ENCODE data around the gene DYRK2. TPM values are rescaled to one million over a fixed set of nuclear protein-coding genes. Genes with fewer than 3 reads are reported as not detected.

DYRK2 gene
- total and polyA plus RNA-seq, 10 of the 15 experiments (the other 5 are each of a cell fraction or from before 2014, with no cell fraction given), result 3.1 to 35.9 (median 12.2) TPM

DNA sequence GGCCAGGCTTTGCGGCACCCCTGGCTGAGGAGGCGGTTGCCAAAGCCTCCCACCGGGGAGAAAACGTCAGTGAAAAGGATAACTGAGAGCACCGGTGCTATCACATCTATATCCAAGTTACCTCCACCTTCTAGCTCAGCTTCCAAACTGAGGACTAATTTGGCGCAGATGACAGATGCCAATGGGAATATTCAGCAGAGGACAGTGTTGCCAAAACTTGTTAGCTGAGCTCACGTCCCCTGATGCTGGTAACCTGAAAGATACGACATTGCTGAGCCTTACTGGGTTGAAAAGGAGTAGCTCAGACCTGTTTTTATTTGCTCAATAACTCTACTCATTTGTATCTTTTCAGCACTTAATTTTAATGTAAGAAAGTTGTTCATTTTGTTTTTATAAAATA lies 9.9 kb downstream of the DYRK2 start:
- H3K36me3 ChIP-seq (ENCODE audit: control insufficient read depth in 2 of 2, insufficient read depth in 2 of 2, low read length in 1 of 2), result peaks cover 3 to 15% of the 10 kb centered on the region in 2 experiments; a peak in 3 of 4 replicates
- ChIA-PET SMC1A (ENCODE audit: uncharacterized antibody, unreplicated experiment) (no interaction called here), RAD21 (ENCODE audit: unreplicated experiment) (interaction anchor here (1.1 kb wide), 1 partner anchor 13 kb away, joined by 3 read pairs; no protein-coding TSS in a partner anchor), POLR2A (interaction anchor here (1.0 kb wide), 1 partner anchor 27 kb away, joined by 4 read pairs; no protein-coding TSS in a partner anchor), CTCF (interaction anchor here (1.2 kb wide), 1 partner anchor 330 kb away, joined by 3 read pairs; no protein-coding TSS in a partner anchor)
- no peak overlapping the region for H2AFZ ChIP-seq (ENCODE audit: control insufficient read depth, low read depth, low read length)
- no peak for DNase-seq (ENCODE audit: low read depth, low spot score)
- peaks cover 3% of the 10 kb centered on the region; the same call in 1 of the 2 replicates for H4K20me1 ChIP-seq (ENCODE audit: control insufficient read depth, insufficient read depth)
- ATAC-seq, result no peak
- peaks cover 43% of the 10 kb centered on the region for H3K79me2 ChIP-seq (ENCODE audit: control insufficient read depth, insufficient read depth, low read length)
- H3K4me1 ChIP-seq (ENCODE audit: control insufficient read depth, insufficient read depth, low read length), result no peaks in the 10 kb centered on the region
- intact Hi-C loops (cut with micrococcal nuclease; ENCODE audit: unreplicated experiment), result loop anchor here (10.0 kb wide), 1 partner anchor 304 kb away; no protein-coding TSS in a partner anchor
- no peak for FAIRE-seq
- H3K27me3 ChIP-seq (replicated peaks in 1 of 2; ENCODE audit: control insufficient read depth in 2 of 2, insufficient read depth in 2 of 2, low read length in 1 of 2), result no peaks in the 10 kb centered on the region
- no peak for TF ChIP-seq SIX5 (IDR thresholded peaks at IDR 0.05; ENCODE audit: low read depth, low read length, severe bottlenecking)
- peak; percentile 8; the same call in 1 of the 2 replicates for TF ChIP-seq POLR2A (IDR thresholded peaks at IDR 0.05; ENCODE audit: low read depth, low read length)
- WGBS (ENCODE audit: insufficient coverage, insufficient replicate concordance, low lambda C conversion rate, missing lambda C conversion rate), result 97% methylated on average over 8 of the region's 8 CpGs
- no peak overlapping the region for H3K4me3 ChIP-seq
- H3K9ac ChIP-seq (ENCODE audit: control insufficient read depth, insufficient read depth, low read length), result no peak overlapping the region
- H3K27ac ChIP-seq (ENCODE audit: control insufficient read depth, insufficient read depth), result no peak overlapping the region
- H3K9me3 ChIP-seq (replicated peaks; ENCODE audit: control insufficient read depth, insufficient read depth, low read length), result no peaks in the 10 kb centered on the region
- no peak overlapping the region for H3K4me2 ChIP-seq (ENCODE audit: control insufficient read depth, insufficient read depth)
- in situ Hi-C loops (cut with MboI), result no loop called here
- BruUV-seq (replicated peaks), result no TSS peak

DNA sequence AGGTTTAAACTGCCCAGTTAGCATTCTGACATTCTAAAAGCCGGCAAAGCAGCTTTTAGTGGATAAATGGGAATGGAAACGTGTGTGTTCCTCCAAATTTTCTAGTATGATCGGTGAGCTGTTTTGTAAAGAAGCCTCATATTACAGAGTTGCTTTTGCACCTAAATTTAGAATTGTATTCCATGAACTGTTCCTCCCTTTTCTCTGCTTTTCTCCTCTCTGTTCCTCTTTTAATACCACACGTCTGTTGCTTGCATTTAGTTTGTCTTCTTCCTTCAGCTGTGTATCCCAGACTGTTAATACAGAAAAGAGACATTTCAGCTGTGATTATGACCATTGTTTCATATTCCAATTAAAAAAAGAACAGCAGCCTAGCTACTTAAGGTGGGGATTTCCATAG lies 10.7 kb downstream of the DYRK2 start:
- WGBS (ENCODE audit: insufficient coverage, insufficient replicate concordance, low lambda C conversion rate, missing lambda C conversion rate), result 93% methylated on average over 4 of the region's 4 CpGs
- no peak overlapping the region for H3K4me3 ChIP-seq
- ChIA-PET SMC1A (ENCODE audit: uncharacterized antibody, unreplicated experiment) (no interaction called here), CTCF (interaction anchor here (1.2 kb wide), 1 partner anchor 329 kb away, joined by 3 read pairs; no protein-coding TSS in a partner anchor), POLR2A (no interaction called here), RAD21 (ENCODE audit: unreplicated experiment) (interaction anchor here (1.1 kb wide), 1 partner anchor 13 kb away, joined by 3 read pairs; no protein-coding TSS in a partner anchor)
- H3K36me3 ChIP-seq (ENCODE audit: control insufficient read depth in 2 of 2, insufficient read depth in 2 of 2, low read length in 1 of 2), result peaks cover 3 to 15% of the 10 kb centered on the region in 2 experiments; a peak in 3 of 4 replicates
- H2AFZ ChIP-seq (ENCODE audit: control insufficient read depth, low read depth, low read length), result no peak overlapping the region
- DNase-seq (ENCODE audit: low read depth, low spot score), result no peak
- ATAC-seq, result no peak
- no peak for TF ChIP-seq RFX5 (IDR thresholded peaks at IDR 0.05; ENCODE audit: low read depth, low read length)
- peak; percentile 9; the same call in 1 of the 2 replicates for TF ChIP-seq SPI1 (IDR thresholded peaks at IDR 0.05; ENCODE audit: borderline replicate concordance, insufficient read depth, low read depth, low read length)
- TF ChIP-seq, protein P1, sequence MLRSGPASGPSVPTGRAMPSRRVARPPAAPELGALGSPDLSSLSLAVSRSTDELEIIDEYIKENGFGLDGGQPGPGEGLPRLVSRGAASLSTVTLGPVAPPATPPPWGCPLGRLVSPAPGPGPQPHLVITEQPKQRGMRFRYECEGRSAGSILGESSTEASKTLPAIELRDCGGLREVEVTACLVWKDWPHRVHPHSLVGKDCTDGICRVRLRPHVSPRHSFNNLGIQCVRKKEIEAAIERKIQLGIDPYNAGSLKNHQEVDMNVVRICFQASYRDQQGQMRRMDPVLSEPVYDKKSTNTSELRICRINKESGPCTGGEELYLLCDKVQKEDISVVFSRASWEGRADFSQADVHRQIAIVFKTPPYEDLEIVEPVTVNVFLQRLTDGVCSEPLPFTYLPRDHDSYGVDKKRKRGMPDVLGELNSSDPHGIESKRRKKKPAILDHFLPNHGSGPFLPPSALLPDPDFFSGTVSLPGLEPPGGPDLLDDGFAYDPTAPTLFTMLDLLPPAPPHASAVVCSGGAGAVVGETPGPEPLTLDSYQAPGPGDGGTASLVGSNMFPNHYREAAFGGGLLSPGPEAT (IDR thresholded peaks at IDR 0.05; ENCODE audit: low read depth), result no peak
- TF ChIP-seq, protein P2, sequence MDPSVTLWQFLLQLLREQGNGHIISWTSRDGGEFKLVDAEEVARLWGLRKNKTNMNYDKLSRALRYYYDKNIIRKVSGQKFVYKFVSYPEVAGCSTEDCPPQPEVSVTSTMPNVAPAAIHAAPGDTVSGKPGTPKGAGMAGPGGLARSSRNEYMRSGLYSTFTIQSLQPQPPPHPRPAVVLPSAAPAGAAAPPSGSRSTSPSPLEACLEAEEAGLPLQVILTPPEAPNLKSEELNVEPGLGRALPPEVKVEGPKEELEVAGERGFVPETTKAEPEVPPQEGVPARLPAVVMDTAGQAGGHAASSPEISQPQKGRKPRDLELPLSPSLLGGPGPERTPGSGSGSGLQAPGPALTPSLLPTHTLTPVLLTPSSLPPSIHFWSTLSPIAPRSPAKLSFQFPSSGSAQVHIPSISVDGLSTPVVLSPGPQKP (IDR thresholded peaks at IDR 0.05; ENCODE audit: low read depth, low read length), result no peak
- TF ChIP-seq CEBPB (IDR thresholded peaks at IDR 0.05; ENCODE audit: borderline replicate concordance in 1 of 2, low read depth in 2 of 2, low read length in 2 of 2), result no peak
- TF ChIP-seq MTA2 (IDR thresholded peaks at IDR 0.05; ENCODE audit: low read depth), result no peak
- no peak for TF ChIP-seq EZH2 (IDR thresholded peaks at IDR 0.05; ENCODE audit: borderline replicate concordance, control insufficient read depth, low read depth, low read length)
- no peak for TF ChIP-seq CBX3 (IDR thresholded peaks at IDR 0.05; ENCODE audit: borderline replicate concordance, low read depth)
- no TSS peak for BruUV-seq (replicated peaks)
- H3K27me3 ChIP-seq (replicated peaks in 1 of 2; ENCODE audit: control insufficient read depth in 2 of 2, insufficient read depth in 2 of 2, low read length in 1 of 2), result no peaks in the 10 kb centered on the region
- no peaks in the 10 kb centered on the region for H3K4me1 ChIP-seq (ENCODE audit: control insufficient read depth, insufficient read depth, low read length)
- no peak overlapping the region for H3K9ac ChIP-seq (ENCODE audit: control insufficient read depth, insufficient read depth, low read length)
- no peak for FAIRE-seq
- H3K79me2 ChIP-seq (ENCODE audit: control insufficient read depth, insufficient read depth, low read length), result peaks cover 35% of the 10 kb centered on the region
- in situ Hi-C loops (cut with MboI), result no loop called here
- H3K27ac ChIP-seq (ENCODE audit: control insufficient read depth, insufficient read depth), result no peak overlapping the region
- intact Hi-C loops (cut with micrococcal nuclease; ENCODE audit: unreplicated experiment), result loop anchor here (10.0 kb wide), 1 partner anchor 304 kb away; no protein-coding TSS in a partner anchor
- peaks cover 3% of the 10 kb centered on the region; the same call in 1 of the 2 replicates for H4K20me1 ChIP-seq (ENCODE audit: control insufficient read depth, insufficient read depth)
- H3K9me3 ChIP-seq (replicated peaks; ENCODE audit: control insufficient read depth, insufficient read depth, low read length), result no peaks in the 10 kb centered on the region
- no peak overlapping the region for H3K4me2 ChIP-seq (ENCODE audit: control insufficient read depth, insufficient read depth)
